Endothelial cell (in vitro differentiated cells): ENCODE results near the gene HS6ST3. TPM values are rescaled to one million over a fixed set of nuclear protein-coding genes. Genes with fewer than 3 reads are reported as not detected.

Experiments
- DNase-seq: peaks from one replicate; pipeline ENCODE4 v3.0.0; 2021; ENCODE audit warnings: low spot score
- H3K27ac Mint-ChIP-seq: one replicate; pipeline ENCODE4 v1.8.0; 2021; ENCODE audit warnings: mixed read lengths, inconsistent platforms; ENCODE audit not compliant: unreplicated experiment
- H3K27me3 Mint-ChIP-seq: one replicate; pipeline ENCODE4 v1.8.0; 2021; ENCODE audit warnings: mild to moderate bottlenecking, moderate library complexity, mixed read lengths, inconsistent platforms; ENCODE audit not compliant: unreplicated experiment
- H3K36me3 Mint-ChIP-seq: one replicate; pipeline ENCODE4 v1.8.0; 2021; ENCODE audit warnings: mild to moderate bottlenecking, low read depth, mixed read lengths, inconsistent platforms; ENCODE audit not compliant: unreplicated experiment
- H3K4me1 Mint-ChIP-seq: one replicate; pipeline ENCODE4 v1.8.0; 2021; ENCODE audit warnings: mild to moderate bottlenecking, mixed read lengths, inconsistent platforms; ENCODE audit not compliant: unreplicated experiment
- H3K4me3 Mint-ChIP-seq: one replicate; pipeline ENCODE4 v1.8.0; 2021; ENCODE audit warnings: mild to moderate bottlenecking, mixed read lengths, inconsistent platforms; ENCODE audit not compliant: unreplicated experiment
- H3K9me3 Mint-ChIP-seq: one replicate; pipeline ENCODE4 v1.8.0; 2021; ENCODE audit warnings: mixed read lengths, inconsistent platforms; ENCODE audit not compliant: unreplicated experiment
- total RNA-seq: library from RNA; stranded (reverse); fragmentation: NEBNext Ultra II Directional; extraction: Animal tissue kit (Norgen Biotek cat#: 25700); gene quantifications from one replicate; pipeline ENCODE4 v1.2.1, GENCODE V29; 2021; ENCODE audit not compliant: unreplicated experiment
- TF ChIP-seq, protein P1 (sequence below): fragments of 200-600 bp; sonication (generic); IDR thresholded peaks from one replicate; pipeline ENCODE4 v1.5.0; 2021; ENCODE audit warnings: antibody characterized with exemption; ENCODE audit not compliant: unreplicated experiment

The HS6ST3 gene
- total RNA-seq, 1 donor from 2014 or later = 1.9 TPM

GRCh38 chr13:96734499-96734898, 644.6 kb downstream of the HS6ST3 start:
- Mint-ChIP-seq H3K4me3 (no peak overlapping the region), H3K36me3 (no peaks in the 10 kb centered on the region), H3K9me3 (no peaks in the 10 kb centered on the region), H3K4me1 (no peaks in the 10 kb centered on the region), H3K27ac (no peak overlapping the region), H3K27me3 (no peaks in the 10 kb centered on the region)
- no peak for DNase-seq
- TF ChIP-seq, protein P1, sequence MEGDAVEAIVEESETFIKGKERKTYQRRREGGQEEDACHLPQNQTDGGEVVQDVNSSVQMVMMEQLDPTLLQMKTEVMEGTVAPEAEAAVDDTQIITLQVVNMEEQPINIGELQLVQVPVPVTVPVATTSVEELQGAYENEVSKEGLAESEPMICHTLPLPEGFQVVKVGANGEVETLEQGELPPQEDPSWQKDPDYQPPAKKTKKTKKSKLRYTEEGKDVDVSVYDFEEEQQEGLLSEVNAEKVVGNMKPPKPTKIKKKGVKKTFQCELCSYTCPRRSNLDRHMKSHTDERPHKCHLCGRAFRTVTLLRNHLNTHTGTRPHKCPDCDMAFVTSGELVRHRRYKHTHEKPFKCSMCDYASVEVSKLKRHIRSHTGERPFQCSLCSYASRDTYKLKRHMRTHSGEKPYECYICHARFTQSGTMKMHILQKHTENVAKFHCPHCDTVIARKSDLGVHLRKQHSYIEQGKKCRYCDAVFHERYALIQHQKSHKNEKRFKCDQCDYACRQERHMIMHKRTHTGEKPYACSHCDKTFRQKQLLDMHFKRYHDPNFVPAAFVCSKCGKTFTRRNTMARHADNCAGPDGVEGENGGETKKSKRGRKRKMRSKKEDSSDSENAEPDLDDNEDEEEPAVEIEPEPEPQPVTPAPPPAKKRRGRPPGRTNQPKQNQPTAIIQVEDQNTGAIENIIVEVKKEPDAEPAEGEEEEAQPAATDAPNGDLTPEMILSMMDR = no peak

DNA sequence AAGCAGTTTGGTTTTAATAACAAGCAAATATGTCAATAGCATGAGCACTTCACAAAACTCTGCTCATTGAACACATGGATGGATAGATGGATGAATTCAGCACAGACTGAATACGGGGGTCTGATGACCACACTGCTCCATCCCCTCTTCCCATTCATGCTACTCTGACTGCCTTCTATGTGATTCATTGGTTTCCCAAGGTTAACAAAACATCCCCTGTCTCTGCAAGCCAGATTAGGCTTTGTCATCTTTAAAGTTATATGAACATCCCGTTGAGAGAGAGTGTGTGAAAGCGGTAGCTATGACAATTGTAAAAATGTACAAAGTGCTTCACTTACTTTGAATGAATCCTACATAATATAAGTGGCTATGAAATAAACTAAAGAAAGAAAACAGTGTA, 651.9 kb downstream of the HS6ST3 start:
- Mint-ChIP-seq H3K36me3 (no peaks in the 10 kb centered on the region), H3K4me3 (no peak overlapping the region), H3K9me3 (no peaks in the 10 kb centered on the region), H3K27me3 (no peaks in the 10 kb centered on the region), H3K27ac (no peak overlapping the region), H3K4me1 (no peaks in the 10 kb centered on the region)
- no peak for DNase-seq
- TF ChIP-seq, protein P1 = no peak

DNA sequence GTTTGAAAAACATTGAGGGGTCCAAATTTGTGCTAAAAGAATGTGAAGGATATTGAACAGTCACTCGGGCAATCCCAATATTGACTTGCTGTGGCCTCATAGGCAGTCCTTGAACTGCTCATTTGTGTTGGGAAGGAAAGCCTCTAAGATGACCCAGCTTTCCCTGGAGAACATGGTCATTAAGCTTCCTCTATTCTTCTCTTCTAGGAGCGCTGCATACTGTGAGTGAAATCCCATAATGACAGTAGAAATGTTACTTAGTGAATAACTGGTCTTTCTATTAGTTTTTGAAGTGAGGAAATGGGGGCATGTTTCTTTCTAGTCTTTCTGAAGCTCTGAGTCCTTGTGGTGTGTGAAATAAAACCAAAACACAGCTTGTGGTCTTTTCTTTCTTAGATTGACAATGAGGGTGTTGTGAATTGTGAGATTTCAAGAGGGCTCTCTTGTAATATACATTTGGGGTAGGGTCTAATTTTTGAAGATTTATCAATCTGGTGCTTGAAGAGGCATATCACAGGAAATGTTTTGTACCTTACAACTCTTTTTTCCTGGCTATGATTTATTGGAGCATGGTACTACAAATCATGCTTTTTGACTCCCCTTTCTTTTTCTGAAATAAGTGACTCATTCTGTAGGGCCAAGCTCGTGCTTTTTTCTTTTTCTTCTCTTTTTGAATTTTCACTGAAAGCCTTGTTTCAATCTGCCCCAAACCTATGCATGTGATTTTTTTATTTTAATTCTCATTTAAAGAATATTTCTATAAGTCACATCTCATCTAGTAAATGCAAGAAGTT, 653.6 kb downstream of the HS6ST3 start:
- DNase-seq = no peak
- Mint-ChIP-seq H3K36me3 (no peaks in the 10 kb centered on the region), H3K4me1 (no peaks in the 10 kb centered on the region), H3K4me3 (no peak overlapping the region), H3K27ac (no peak overlapping the region), H3K9me3 (no peaks in the 10 kb centered on the region), H3K27me3 (no peaks in the 10 kb centered on the region)
- TF ChIP-seq, protein P1 = no peak

GRCh38 chr13:96744367-96745331, 654.7 kb downstream of the HS6ST3 start:
- H3K9me3 Mint-ChIP-seq = no peaks in the 10 kb centered on the region
- no peak overlapping the region for H3K27ac Mint-ChIP-seq
- no peaks in the 10 kb centered on the region for H3K36me3 Mint-ChIP-seq
- no peak for DNase-seq
- H3K4me1 Mint-ChIP-seq = no peaks in the 10 kb centered on the region
- TF ChIP-seq, protein P1 = no peak
- no peak overlapping the region for H3K4me3 Mint-ChIP-seq
- no peaks in the 10 kb centered on the region for H3K27me3 Mint-ChIP-seq
